IMR-90 (cell line): ENCODE measurements around the gene ID2. TPM values are rescaled to one million over a fixed set of nuclear protein-coding genes. Genes with fewer than 3 reads are reported as not detected.

Experiments
- ATAC-seq: fragments of 200-7000 bp; cut with Tn5 transposase; 2 replicates; pipeline ENCODE4 v1.9.1; 2020; ENCODE audit warnings: low read depth, mild to moderate bottlenecking, moderate library complexity
- BruUV-seq: library from RNA; stranded (reverse); fragments of 400-500 nt; replicated peaks from 2 replicates; lab custom pipeline; 2021; lab: Mats Ljungman, UMichigan
- CTCF ChIA-PET: fragments of 300-600 bp; formaldehyde crosslinking; extraction: SDS; loops from one replicate; lab custom pipeline; 2021; ENCODE audit warnings: antibody characterized with exemption; lab: Yijun Ruan, JAX
- POLR2A ChIA-PET: fragments of 300-600 bp; sonication (Branson Sonifier 250); formaldehyde crosslinking; loops from one replicate; lab custom pipeline; 2022; ENCODE audit warnings: antibody characterized with exemption; ENCODE audit not compliant: unreplicated experiment; lab: Charles Lee
- DNase-seq: peaks from one replicate; pipeline ENCODE4 v3.0.0; 2013
- H2AFZ ChIP-seq: replicated peaks from 2 replicates; pipeline ENCODE3; 2013; ENCODE audit warnings: low read length, mild to moderate bottlenecking; ENCODE audit not compliant: poor library complexity
- H2AK5ac ChIP-seq: 2 replicates; pipeline ENCODE4 v1.6.1; 2013; ENCODE audit warnings: low read depth, low read length, inconsistent platforms
- H2AK9ac ChIP-seq: replicated peaks from 2 replicates; pipeline ENCODE3; 2013; ENCODE audit warnings: mild to moderate bottlenecking, low read depth, low read length, moderate library complexity; ENCODE audit not compliant: poor library complexity
- H2BK120ac ChIP-seq: 2 replicates; pipeline ENCODE4 v1.6.1; 2013; ENCODE audit warnings: low read depth, low read length, inconsistent platforms
- H2BK15ac ChIP-seq: 3 replicates; pipeline ENCODE4 v1.6.1; 2013; ENCODE audit warnings: low read depth, low read length, inconsistent platforms
- H2BK20ac ChIP-seq: 2 replicates; pipeline ENCODE4 v1.6.1; 2013; ENCODE audit warnings: low read depth, mild to moderate bottlenecking, inconsistent platforms, low read length, moderate library complexity
- H2BK5ac ChIP-seq: 2 replicates; pipeline ENCODE4 v1.6.1; 2013; ENCODE audit warnings: mild to moderate bottlenecking, low read depth, low read length, inconsistent platforms; ENCODE audit not compliant: poor library complexity, severe bottlenecking
- H3K14ac ChIP-seq: replicated peaks from 2 replicates; pipeline ENCODE4 v1.6.1; 2013; ENCODE audit warnings: low read depth, low read length, inconsistent platforms
- H3K18ac ChIP-seq: 2 replicates; pipeline ENCODE4 v1.6.1; 2013; ENCODE audit warnings: low read depth, low read length, control low read depth
- H3K23ac ChIP-seq: 2 replicates; pipeline ENCODE4 v1.6.1; 2013; ENCODE audit warnings: low read depth, low read length, inconsistent platforms
- H3K27ac ChIP-seq: 2 replicates; pipeline ENCODE4 v1.5.1; 2013; ENCODE audit warnings: mild to moderate bottlenecking, control low read depth, low read length; ENCODE audit not compliant: insufficient read depth
- H3K27me3 ChIP-seq: 2 replicates; pipeline ENCODE4 v1.6.1; 2013; ENCODE audit warnings: low read length; ENCODE audit not compliant: control insufficient read depth, insufficient read depth
- H3K36me3 ChIP-seq: 2 replicates; pipeline ENCODE4 v1.6.1; 2013; ENCODE audit warnings: low read length, mixed read lengths; ENCODE audit not compliant: control insufficient read depth, insufficient read depth
- H3K4ac ChIP-seq: 2 replicates; pipeline ENCODE4 v1.6.1; 2013; ENCODE audit warnings: low read depth, low read length, inconsistent platforms
- H3K4me1 ChIP-seq: 2 replicates; pipeline ENCODE4 v1.6.1; 2013; ENCODE audit warnings: low read length, mixed read lengths; ENCODE audit not compliant: control insufficient read depth, insufficient read depth
- H3K4me2 ChIP-seq: 2 replicates; pipeline ENCODE4 v1.6.1; 2013; ENCODE audit warnings: low read depth, mild to moderate bottlenecking, control low read depth, low read length, moderate library complexity
- H3K4me3 ChIP-seq: 2 replicates; pipeline ENCODE4 v1.5.1; 2013; ENCODE audit warnings: low read depth, mild to moderate bottlenecking, control low read depth, low read length, moderate library complexity; ENCODE audit not compliant: insufficient read depth
- H3K56ac ChIP-seq: 2 replicates; pipeline ENCODE4 v1.6.1; 2013; ENCODE audit warnings: low read length, inconsistent platforms; ENCODE audit not compliant: insufficient read depth; ENCODE audit errors: extremely low read depth
- H3K79me1 ChIP-seq, 2 experiments: 2 replicates each; pipeline ENCODE4 v1.6.1; 2013; ENCODE audit warnings: low read length in 2 of 2, inconsistent platforms in 1 of 2, low read depth in 1 of 2
- H3K9ac ChIP-seq: 2 replicates; pipeline ENCODE4 v1.6.1; 2013; ENCODE audit warnings: low read depth, low read length, control low read depth
- H3K9me1 ChIP-seq: 2 replicates; pipeline ENCODE4 v1.6.1; 2013; ENCODE audit warnings: low read length, inconsistent platforms; ENCODE audit not compliant: insufficient read depth
- H3K9me3 ChIP-seq: 2 replicates; pipeline ENCODE4 v1.6.1; 2013; ENCODE audit warnings: low read length; ENCODE audit not compliant: control insufficient read depth, insufficient read depth
- H4K20me1 ChIP-seq: 2 replicates; pipeline ENCODE4 v1.6.1; 2013; ENCODE audit warnings: low read length, inconsistent platforms; ENCODE audit not compliant: insufficient read depth
- H4K5ac ChIP-seq: 2 replicates; pipeline ENCODE4 v1.6.1; 2013; ENCODE audit warnings: mild to moderate bottlenecking, low read depth, low read length, control low read depth
- H4K8ac ChIP-seq, 2 experiments: 2 replicates each; pipeline ENCODE4 v1.6.1; 2013; ENCODE audit warnings: low read depth in 2 of 2, low read length in 2 of 2, control low read depth in 1 of 2, inconsistent platforms in 1 of 2
- H4K91ac ChIP-seq: 2 replicates; pipeline ENCODE4 v1.6.1; 2013; ENCODE audit warnings: low read depth, low read length, inconsistent platforms; ENCODE audit not compliant: insufficient read depth
- MAFK ChIP-seq: IDR thresholded peaks from 2 replicates; pipeline ENCODE4 v1.6.1; 2012; ENCODE audit warnings: low read depth, low read length, improper control_type of control experiment
- MAZ ChIP-seq: IDR thresholded peaks from 2 replicates; pipeline ENCODE4 v1.6.1; 2012; ENCODE audit warnings: low read depth, mild to moderate bottlenecking, low read length, improper control_type of control experiment, moderate library complexity, borderline replicate concordance
- POLR2A ChIP-seq: IDR thresholded peaks from 2 replicates; pipeline ENCODE4 v1.6.1; 2012; ENCODE audit warnings: mild to moderate bottlenecking, low read depth, low read length
- RAD21 ChIP-seq: IDR thresholded peaks from 2 replicates; pipeline ENCODE4 v1.6.1; 2012; ENCODE audit warnings: low read length, improper control_type of control experiment
- WGBS, 2 experiments: methylation state at CpG; one replicate each; pipeline versions ENCODE4 v1.1.5 to v1.1.7; 2013; ENCODE audit warnings: missing lambda C conversion rate in 2 of 2; ENCODE audit not compliant: insufficient read length in 1 of 2; ENCODE audit errors: extremely low coverage in 2 of 2; 5-methylcytosine and 5-hydroxymethylcytosine counted together
- dilution Hi-C: fragments of 300-500 bp; cut with HindIII; formaldehyde crosslinking; loops from one replicate; pipeline ENCODE4 v1.14.3; 2018; ENCODE audit warnings: low sequenced_read_pairs; ENCODE audit not compliant: unreplicated experiment
- in situ Hi-C: fragments of 300-500 bp; cut with MboI; formaldehyde crosslinking; loops from 3 replicates; pipeline ENCODE4 v1.14.3; 2019; ENCODE audit warnings: low sequenced_read_pairs, inconsistent platforms, mixed read lengths
- intact Hi-C: fragments of 100-400 bp; cut with micrococcal nuclease; formaldehyde crosslinking; loops from 2 replicates; pipeline ENCODE4 v1.10.0; 2022
- polyA plus RNA-seq, 3 experiments: library from polyadenylated mRNA; depleted of rRNA; stranded (reverse); fragments of >200 nt; gene quantifications; 2 replicates each; pipeline ENCODE4 v1.2.3, GENCODE V29; 2012; ENCODE audit warnings: low replicate concordance in 1 of 3
- total RNA-seq: library from RNA; depleted of rRNA; stranded (reverse); fragments of >200 nt; gene quantifications from 2 replicates; pipeline ENCODE4 v1.2.3, GENCODE V29; 2012

ID2 gene
- total and polyA plus RNA-seq, 2 of the 4 experiments (the other 2 are of a cell fraction), result 264 to 389 TPM

- no peak overlapping the region for H3K14ac ChIP-seq
- no TSS peak for BruUV-seq
- peak; percentile 39 for DNase-seq
- H3K79me1 ChIP-seq, result no peaks in the 10 kb centered on the region
- no peak overlapping the region for H2AFZ ChIP-seq
- H3K36me3 ChIP-seq, result no peaks in the 10 kb centered on the region
- in situ Hi-C loops, result loop anchor here (25.0 kb wide), 3 partner anchors 532 to 1582 kb away; no protein-coding TSS in a partner anchor
- H2BK120ac ChIP-seq, result no peak overlapping the region
- ATAC-seq, result peak; percentile 66
- TF ChIP-seq POLR2A, result no peak
- no peak for TF ChIP-seq MAFK
- TF ChIP-seq RAD21, result no peak
- no peak for TF ChIP-seq MAZ
- no peak overlapping the region for H3K18ac ChIP-seq
- no peak overlapping the region for H2AK5ac ChIP-seq
- H3K23ac ChIP-seq, result no peak overlapping the region
- ChIA-PET POLR2A (no interaction called here), CTCF (no interaction called here)
- H3K4me3 ChIP-seq, result no peak overlapping the region
- peaks cover 7% of the 10 kb centered on the region; the same call in 1 of the 2 replicates for H3K27me3 ChIP-seq
- no peak overlapping the region for H3K27ac ChIP-seq
- H4K20me1 ChIP-seq, result no peaks in the 10 kb centered on the region
- no peak overlapping the region for H3K4ac ChIP-seq
- H3K4me1 ChIP-seq, result no peaks in the 10 kb centered on the region
- H2BK5ac ChIP-seq, result no peak overlapping the region
- no peak overlapping the region for H3K9ac ChIP-seq
- no peak overlapping the region for H2AK9ac ChIP-seq
- H3K9me3 ChIP-seq, result no peaks in the 10 kb centered on the region
- intact Hi-C loops, result no loop called here
- no peak overlapping the region for H2BK15ac ChIP-seq
- H4K5ac ChIP-seq, result no peak overlapping the region
- H4K8ac ChIP-seq, result no peak overlapping the region
- no peak overlapping the region for H3K4me2 ChIP-seq
- no peak overlapping the region for H3K56ac ChIP-seq
- H2BK20ac ChIP-seq, result no peak overlapping the region
- WGBS, 2 experiments, result no CpG with 5 or more reads among the region's 8 CpGs
- dilution Hi-C loops, result no loop called here
- H3K9me1 ChIP-seq, result no peaks in the 10 kb centered on the region
- H4K91ac ChIP-seq, result no peak overlapping the region
These were observed 12.9 kb downstream of the ID2 start for GRCh38 chr2:8694737-8695136.
